Measurements from ENCODE around the gene ATP1A1.

Gene ATP1A1

DNA sequence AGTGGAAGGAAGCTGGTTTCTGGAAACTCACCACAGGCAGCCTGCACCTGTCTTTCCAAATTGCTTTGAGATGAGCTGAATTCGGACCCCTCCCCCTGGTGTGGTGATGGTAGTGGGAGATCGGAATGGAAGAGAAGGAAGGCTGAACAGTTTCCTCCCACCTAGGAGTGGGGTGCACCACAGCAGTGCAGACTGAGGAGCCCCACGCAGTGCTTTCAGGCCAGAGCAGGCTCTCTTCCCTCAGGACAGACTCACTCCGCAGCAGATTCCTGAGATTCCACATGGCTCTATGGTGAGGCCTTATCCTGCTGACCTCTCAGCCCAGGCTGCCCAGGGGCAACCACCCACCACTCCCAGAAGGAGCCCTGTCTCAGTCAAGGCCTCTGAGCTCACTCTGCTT lies 80.9 kb downstream of the ATP1A1 start:
- DNase-seq = no peak
- TF ChIP-seq EZH2 (optimal IDR thresholded peaks at IDR 0.05; ENCODE audit: low read depth, low read length) (no peak), EZH2phosphoT487 (IDR thresholded peaks at IDR 0.05; ENCODE audit: low read length) (no peak)
- TF ChIP-seq, protein P1, sequence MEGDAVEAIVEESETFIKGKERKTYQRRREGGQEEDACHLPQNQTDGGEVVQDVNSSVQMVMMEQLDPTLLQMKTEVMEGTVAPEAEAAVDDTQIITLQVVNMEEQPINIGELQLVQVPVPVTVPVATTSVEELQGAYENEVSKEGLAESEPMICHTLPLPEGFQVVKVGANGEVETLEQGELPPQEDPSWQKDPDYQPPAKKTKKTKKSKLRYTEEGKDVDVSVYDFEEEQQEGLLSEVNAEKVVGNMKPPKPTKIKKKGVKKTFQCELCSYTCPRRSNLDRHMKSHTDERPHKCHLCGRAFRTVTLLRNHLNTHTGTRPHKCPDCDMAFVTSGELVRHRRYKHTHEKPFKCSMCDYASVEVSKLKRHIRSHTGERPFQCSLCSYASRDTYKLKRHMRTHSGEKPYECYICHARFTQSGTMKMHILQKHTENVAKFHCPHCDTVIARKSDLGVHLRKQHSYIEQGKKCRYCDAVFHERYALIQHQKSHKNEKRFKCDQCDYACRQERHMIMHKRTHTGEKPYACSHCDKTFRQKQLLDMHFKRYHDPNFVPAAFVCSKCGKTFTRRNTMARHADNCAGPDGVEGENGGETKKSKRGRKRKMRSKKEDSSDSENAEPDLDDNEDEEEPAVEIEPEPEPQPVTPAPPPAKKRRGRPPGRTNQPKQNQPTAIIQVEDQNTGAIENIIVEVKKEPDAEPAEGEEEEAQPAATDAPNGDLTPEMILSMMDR (IDR thresholded peaks at IDR 0.05; ENCODE audit: low read length) = no peak
- H3K79me2 ChIP-seq (ENCODE audit: low read length) = no peaks in the 10 kb centered on the region
- H3K4me1 ChIP-seq (ENCODE audit: low read length) = no peaks in the 10 kb centered on the region
- no peaks in the 10 kb centered on the region for H3K9me3 ChIP-seq (replicated peaks; ENCODE audit: insufficient read depth, low read length)
- no peak overlapping the region for H3K4me2 ChIP-seq (ENCODE audit: low read depth, low read length)
- H3K9ac ChIP-seq (ENCODE audit: low read length) = no peak overlapping the region
- H3K27ac ChIP-seq (ENCODE audit: low read length) = no peak overlapping the region
- no peaks in the 10 kb centered on the region for H3K36me3 ChIP-seq (replicated peaks; ENCODE audit: insufficient read depth, low read length)
- H3K9me2 ChIP-seq (replicated peaks; ENCODE audit: insufficient read depth, low read length) = no peaks in the 10 kb centered on the region
- H3K27me3 ChIP-seq (replicated peaks; ENCODE audit: insufficient read depth, low read length) = no peaks in the 10 kb centered on the region
- no peak overlapping the region for H3K4me3 ChIP-seq (ENCODE audit: low read length)
- H3F3A ChIP-seq (ENCODE audit: insufficient read depth, low read length) = no peaks in the 10 kb centered on the region
- no peaks in the 10 kb centered on the region for H4K20me1 ChIP-seq (ENCODE audit: insufficient read depth, low read length)
- no peak overlapping the region for H2AFZ ChIP-seq (ENCODE audit: low read length)

Measured in MM.1S (cell line).